ENCODE measurements around the gene RYR1.

DNA sequence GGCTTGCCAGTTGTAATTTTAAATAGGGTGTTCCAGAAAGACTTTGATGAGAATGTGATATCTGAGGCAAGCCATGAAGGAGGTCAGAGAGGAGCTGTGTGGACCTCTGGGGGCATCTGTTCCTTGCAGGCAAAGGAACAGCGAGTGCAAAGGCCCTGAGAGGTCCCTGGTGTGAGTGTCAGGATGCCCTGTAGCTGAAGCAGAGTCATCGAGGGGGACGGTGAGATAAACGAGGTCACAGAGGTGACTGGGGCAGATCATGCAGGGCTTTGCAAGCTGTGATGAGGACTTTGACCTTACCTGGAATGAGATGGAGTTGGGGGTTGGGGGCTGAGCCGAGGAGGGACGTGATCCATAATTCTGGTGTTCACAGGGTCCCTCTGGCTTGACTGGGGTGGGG, 75.0 kb downstream of the RYR1 start:
- no peak for TF ChIP-seq FOXM1 (IDR thresholded peaks at IDR 0.05; ENCODE audit: low read depth, low read length)
- no peak for TF ChIP-seq FOS (IDR thresholded peaks at IDR 0.05; ENCODE audit: borderline replicate concordance, extremely low read depth, insufficient read length)
- TF ChIP-seq, protein P1, sequence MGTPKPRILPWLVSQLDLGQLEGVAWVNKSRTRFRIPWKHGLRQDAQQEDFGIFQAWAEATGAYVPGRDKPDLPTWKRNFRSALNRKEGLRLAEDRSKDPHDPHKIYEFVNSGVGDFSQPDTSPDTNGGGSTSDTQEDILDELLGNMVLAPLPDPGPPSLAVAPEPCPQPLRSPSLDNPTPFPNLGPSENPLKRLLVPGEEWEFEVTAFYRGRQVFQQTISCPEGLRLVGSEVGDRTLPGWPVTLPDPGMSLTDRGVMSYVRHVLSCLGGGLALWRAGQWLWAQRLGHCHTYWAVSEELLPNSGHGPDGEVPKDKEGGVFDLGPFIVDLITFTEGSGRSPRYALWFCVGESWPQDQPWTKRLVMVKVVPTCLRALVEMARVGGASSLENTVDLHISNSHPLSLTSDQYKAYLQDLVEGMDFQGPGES (IDR thresholded peaks at IDR 0.05): no peak
- no peak for TF ChIP-seq POLR2AphosphoS5 (IDR thresholded peaks at IDR 0.05; ENCODE audit: low read length)
- TF ChIP-seq, protein P2, sequence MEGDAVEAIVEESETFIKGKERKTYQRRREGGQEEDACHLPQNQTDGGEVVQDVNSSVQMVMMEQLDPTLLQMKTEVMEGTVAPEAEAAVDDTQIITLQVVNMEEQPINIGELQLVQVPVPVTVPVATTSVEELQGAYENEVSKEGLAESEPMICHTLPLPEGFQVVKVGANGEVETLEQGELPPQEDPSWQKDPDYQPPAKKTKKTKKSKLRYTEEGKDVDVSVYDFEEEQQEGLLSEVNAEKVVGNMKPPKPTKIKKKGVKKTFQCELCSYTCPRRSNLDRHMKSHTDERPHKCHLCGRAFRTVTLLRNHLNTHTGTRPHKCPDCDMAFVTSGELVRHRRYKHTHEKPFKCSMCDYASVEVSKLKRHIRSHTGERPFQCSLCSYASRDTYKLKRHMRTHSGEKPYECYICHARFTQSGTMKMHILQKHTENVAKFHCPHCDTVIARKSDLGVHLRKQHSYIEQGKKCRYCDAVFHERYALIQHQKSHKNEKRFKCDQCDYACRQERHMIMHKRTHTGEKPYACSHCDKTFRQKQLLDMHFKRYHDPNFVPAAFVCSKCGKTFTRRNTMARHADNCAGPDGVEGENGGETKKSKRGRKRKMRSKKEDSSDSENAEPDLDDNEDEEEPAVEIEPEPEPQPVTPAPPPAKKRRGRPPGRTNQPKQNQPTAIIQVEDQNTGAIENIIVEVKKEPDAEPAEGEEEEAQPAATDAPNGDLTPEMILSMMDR (IDR thresholded peaks at IDR 0.05 in 2 of 3, conservative IDR thresholded peaks at IDR 0.05 in 1 of 3; ENCODE audit: control insufficient read depth in 2 of 3, extremely low read depth in 1 of 3, insufficient read depth in 1 of 3, low read depth in 3 of 3, low read length in 3 of 3): no peak
- no peak for TF ChIP-seq CHD4 (IDR thresholded peaks at IDR 0.05)
- TF ChIP-seq, protein P3, sequence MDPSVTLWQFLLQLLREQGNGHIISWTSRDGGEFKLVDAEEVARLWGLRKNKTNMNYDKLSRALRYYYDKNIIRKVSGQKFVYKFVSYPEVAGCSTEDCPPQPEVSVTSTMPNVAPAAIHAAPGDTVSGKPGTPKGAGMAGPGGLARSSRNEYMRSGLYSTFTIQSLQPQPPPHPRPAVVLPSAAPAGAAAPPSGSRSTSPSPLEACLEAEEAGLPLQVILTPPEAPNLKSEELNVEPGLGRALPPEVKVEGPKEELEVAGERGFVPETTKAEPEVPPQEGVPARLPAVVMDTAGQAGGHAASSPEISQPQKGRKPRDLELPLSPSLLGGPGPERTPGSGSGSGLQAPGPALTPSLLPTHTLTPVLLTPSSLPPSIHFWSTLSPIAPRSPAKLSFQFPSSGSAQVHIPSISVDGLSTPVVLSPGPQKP (IDR thresholded peaks at IDR 0.05; ENCODE audit: low read depth, low read length): no peak
- no peak for TF ChIP-seq MYC (IDR thresholded peaks at IDR 0.05; ENCODE audit: insufficient read depth, insufficient read length, insufficient replicate concordance, low read length, severe bottlenecking)
- no peak for TF ChIP-seq NR2F1 (conservative IDR thresholded peaks at IDR 0.05)
- no peak for TF ChIP-seq MXI1 (IDR thresholded peaks at IDR 0.05; ENCODE audit: low read depth, low read length)
- TF ChIP-seq, protein P4, sequence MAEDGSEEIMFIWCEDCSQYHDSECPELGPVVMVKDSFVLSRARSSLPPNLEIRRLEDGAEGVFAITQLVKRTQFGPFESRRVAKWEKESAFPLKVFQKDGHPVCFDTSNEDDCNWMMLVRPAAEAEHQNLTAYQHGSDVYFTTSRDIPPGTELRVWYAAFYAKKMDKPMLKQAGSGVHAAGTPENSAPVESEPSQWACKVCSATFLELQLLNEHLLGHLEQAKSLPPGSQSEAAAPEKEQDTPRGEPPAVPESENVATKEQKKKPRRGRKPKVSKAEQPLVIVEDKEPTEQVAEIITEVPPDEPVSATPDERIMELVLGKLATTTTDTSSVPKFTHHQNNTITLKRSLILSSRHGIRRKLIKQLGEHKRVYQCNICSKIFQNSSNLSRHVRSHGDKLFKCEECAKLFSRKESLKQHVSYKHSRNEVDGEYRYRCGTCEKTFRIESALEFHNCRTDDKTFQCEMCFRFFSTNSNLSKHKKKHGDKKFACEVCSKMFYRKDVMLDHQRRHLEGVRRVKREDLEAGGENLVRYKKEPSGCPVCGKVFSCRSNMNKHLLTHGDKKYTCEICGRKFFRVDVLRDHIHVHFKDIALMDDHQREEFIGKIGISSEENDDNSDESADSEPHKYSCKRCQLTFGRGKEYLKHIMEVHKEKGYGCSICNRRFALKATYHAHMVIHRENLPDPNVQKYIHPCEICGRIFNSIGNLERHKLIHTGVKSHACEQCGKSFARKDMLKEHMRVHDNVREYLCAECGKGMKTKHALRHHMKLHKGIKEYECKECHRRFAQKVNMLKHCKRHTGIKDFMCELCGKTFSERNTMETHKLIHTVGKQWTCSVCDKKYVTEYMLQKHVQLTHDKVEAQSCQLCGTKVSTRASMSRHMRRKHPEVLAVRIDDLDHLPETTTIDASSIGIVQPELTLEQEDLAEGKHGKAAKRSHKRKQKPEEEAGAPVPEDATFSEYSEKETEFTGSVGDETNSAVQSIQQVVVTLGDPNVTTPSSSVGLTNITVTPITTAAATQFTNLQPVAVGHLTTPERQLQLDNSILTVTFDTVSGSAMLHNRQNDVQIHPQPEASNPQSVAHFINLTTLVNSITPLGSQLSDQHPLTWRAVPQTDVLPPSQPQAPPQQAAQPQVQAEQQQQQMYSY (CRISPR knock-in tag; IDR thresholded peaks at IDR 0.05): no peak
- TF ChIP-seq JUNB (IDR thresholded peaks at IDR 0.05): no peak
- TF ChIP-seq, protein P5, sequence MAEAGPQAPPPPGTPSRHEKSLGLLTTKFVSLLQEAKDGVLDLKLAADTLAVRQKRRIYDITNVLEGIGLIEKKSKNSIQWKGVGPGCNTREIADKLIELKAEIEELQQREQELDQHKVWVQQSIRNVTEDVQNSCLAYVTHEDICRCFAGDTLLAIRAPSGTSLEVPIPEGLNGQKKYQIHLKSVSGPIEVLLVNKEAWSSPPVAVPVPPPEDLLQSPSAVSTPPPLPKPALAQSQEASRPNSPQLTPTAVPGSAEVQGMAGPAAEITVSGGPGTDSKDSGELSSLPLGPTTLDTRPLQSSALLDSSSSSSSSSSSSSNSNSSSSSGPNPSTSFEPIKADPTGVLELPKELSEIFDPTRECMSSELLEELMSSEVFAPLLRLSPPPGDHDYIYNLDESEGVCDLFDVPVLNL (IDR thresholded peaks at IDR 0.05; ENCODE audit: low read depth, low read length): no peak
- TF ChIP-seq ZSCAN29 (IDR thresholded peaks at IDR 0.05): no peak
